H1 (cell line): ENCODE results near the gene ULBP1. TPM values are rescaled to one million over a fixed set of nuclear protein-coding genes. Genes with fewer than 3 reads are reported as not detected.

ENCODE experiments used
- CTCF ChIA-PET: fragments of 300-600 bp; sonication (Branson Sonifier 250); formaldehyde crosslinking; loops from one replicate; lab custom pipeline; 2021; ENCODE audit not compliant: partially characterized antibody; lab: Charles Lee
- POLR2A ChIA-PET: fragments of 300-600 bp; sonication (Branson Sonifier 250); formaldehyde crosslinking; loops from one replicate; lab custom pipeline; 2021; ENCODE audit warnings: inconsistent platforms; ENCODE audit not compliant: partially characterized antibody; lab: Charles Lee
- DNase-seq, 2 experiments: peaks; one replicate each; pipeline versions ENCODE4 v3.0.0 to v3.0.0-alpha.2; 2010 to 2022; ENCODE audit warnings: low spot score in 2 of 2, low read depth in 1 of 2, mixed read lengths in 1 of 2
- FAIRE-seq: peaks from 2 replicates; lab custom pipeline; 2011; peaks lifted over from hg19 to GRCh38; lab: Jason Lieb, UNC
- H2AFZ ChIP-seq: 2 replicates; pipeline ENCODE4 v1.8.1; 2012; ENCODE audit warnings: low read length, inconsistent platforms
- H2AK5ac ChIP-seq: 2 replicates; pipeline ENCODE4 v1.6.1; 2013; ENCODE audit warnings: low read depth, low read length
- H2BK120ac ChIP-seq: replicated peaks from 2 replicates; pipeline ENCODE3; 2013; ENCODE audit warnings: low read depth, low read length, inconsistent platforms
- H2BK12ac ChIP-seq: 2 replicates; pipeline ENCODE4 v1.6.1; 2013; ENCODE audit warnings: low read depth, low read length
- H2BK15ac ChIP-seq: 2 replicates; pipeline ENCODE4 v1.6.1; 2013; ENCODE audit warnings: low read length
- H2BK20ac ChIP-seq: 2 replicates; pipeline ENCODE4 v1.6.1; 2013; ENCODE audit warnings: low read length
- H2BK5ac ChIP-seq: 2 replicates; pipeline ENCODE4 v1.6.1; 2013; ENCODE audit warnings: low read depth, low read length
- H3K14ac ChIP-seq: 2 replicates; pipeline ENCODE4 v1.6.1; 2013; ENCODE audit warnings: inconsistent platforms; ENCODE audit not compliant: insufficient read length
- H3K18ac ChIP-seq: 2 replicates; pipeline ENCODE4 v1.6.1; 2013; ENCODE audit warnings: low read length; ENCODE audit errors: extremely low read depth
- H3K23ac ChIP-seq: 2 replicates; pipeline ENCODE4 v1.6.1; 2013; ENCODE audit warnings: inconsistent platforms; ENCODE audit not compliant: insufficient read length
- H3K23me2 ChIP-seq: 2 replicates; pipeline ENCODE4 v1.6.1; 2013; ENCODE audit warnings: low read depth, low read length
- H3K27ac ChIP-seq: 2 replicates; pipeline ENCODE4 v1.6.1; 2011; ENCODE audit warnings: low read depth, low read length, inconsistent platforms
- H3K27me3 ChIP-seq, 4 experiments: replicated peaks in 1 of 4; 1 replicate in 1 of 4; 2 replicates in 3 of 4; pipeline versions ENCODE4 v1.6.1 to v1.8.1; 2011 to 2013; ENCODE audit warnings: low read length in 3 of 4, mild to moderate bottlenecking in 3 of 4, inconsistent platforms in 2 of 4, mixed read lengths in 2 of 4, moderate library complexity in 1 of 4; ENCODE audit not compliant: control insufficient read depth in 3 of 4, insufficient read depth in 3 of 4; ENCODE audit errors: extremely low read depth in 1 of 4
- H3K36me3 ChIP-seq, 4 experiments: 2 replicates each; pipeline versions ENCODE4 v1.6.1 to v1.8.1; 2011 to 2013; ENCODE audit warnings: mild to moderate bottlenecking in 4 of 4, low read length in 3 of 4, moderate library complexity in 2 of 4, control low read depth in 1 of 4, inconsistent platforms in 1 of 4; ENCODE audit not compliant: insufficient read depth in 4 of 4, control insufficient read depth in 2 of 4
- H3K4ac ChIP-seq: replicated peaks from 2 replicates; pipeline ENCODE3; 2013; ENCODE audit warnings: low read length, low read depth, mixed read lengths, inconsistent platforms; ENCODE audit not compliant: insufficient read length
- H3K4me1 ChIP-seq, 4 experiments: replicated peaks in 1 of 4; 1 replicate in 1 of 4; 2 replicates in 3 of 4; pipeline versions ENCODE4 v1.6.1 to v1.8.1; 2011 to 2013; ENCODE audit warnings: low read length in 3 of 4, inconsistent platforms in 2 of 4, mixed read lengths in 1 of 4; ENCODE audit not compliant: insufficient read depth in 4 of 4, control insufficient read depth in 3 of 4
- H3K4me2 ChIP-seq, 2 experiments: 2 replicates each; pipeline versions ENCODE4 v1.6.1 to v1.8.1; 2011 to 2013; ENCODE audit warnings: low read depth in 2 of 2, low read length in 2 of 2, control low read depth in 1 of 2, inconsistent platforms in 1 of 2, mild to moderate bottlenecking in 1 of 2; ENCODE audit not compliant: insufficient read depth in 1 of 2
- H3K4me3 ChIP-seq, 4 experiments: fragments of 200-600, 300-600 bp in 1 of 4; sonication (generic), shearing (Covaris generic), sonication (Bioruptor Twin) in 1 of 4; 2 replicates each; pipeline versions ENCODE4 v1.5.1 to v1.8.1; 2011 to 2016; ENCODE audit warnings: low read length in 4 of 4, low read depth in 3 of 4, control low read depth in 2 of 4, inconsistent platforms in 2 of 4, mild to moderate bottlenecking in 2 of 4, mixed read lengths in 1 of 4, moderate library complexity in 1 of 4; ENCODE audit not compliant: insufficient read depth in 2 of 4; ENCODE audit errors: extremely low read depth in 1 of 4
- H3K56ac ChIP-seq: replicated peaks from 2 replicates; pipeline ENCODE3; 2013; ENCODE audit warnings: low read depth, mild to moderate bottlenecking, mixed read lengths, low read length, inconsistent platforms; ENCODE audit not compliant: insufficient read length
- H3K79me1 ChIP-seq: 2 replicates; pipeline ENCODE4 v1.6.1; 2013; ENCODE audit warnings: low read depth, low read length, control low read depth
- H3K79me2 ChIP-seq, 2 experiments: 2 replicates each; pipeline versions ENCODE4 v1.6.1 to v1.8.1; 2012 to 2013; ENCODE audit warnings: low read length in 2 of 2, mild to moderate bottlenecking in 2 of 2, inconsistent platforms in 1 of 2; ENCODE audit not compliant: insufficient read depth in 2 of 2, control insufficient read depth in 1 of 2
- H3K9ac ChIP-seq, 4 experiments: replicated peaks in 1 of 4; 1 replicate in 1 of 4; 2 replicates in 3 of 4; pipeline versions ENCODE4 v1.6.1 to v1.8.1; 2011 to 2013; ENCODE audit warnings: low read depth in 3 of 4, low read length in 3 of 4, control low read depth in 2 of 4, mild to moderate bottlenecking in 2 of 4, moderate library complexity in 2 of 4, inconsistent platforms in 1 of 4; ENCODE audit errors: extremely low read depth in 1 of 4
- H3K9me3 ChIP-seq, 2 experiments: 2 replicates each; pipeline versions ENCODE4 v1.6.1 to v1.8.1; 2012 to 2013; ENCODE audit warnings: mild to moderate bottlenecking in 2 of 2, moderate library complexity in 2 of 2, control low read depth in 1 of 2, inconsistent platforms in 1 of 2, low read depth in 1 of 2, low read length in 1 of 2, mixed read lengths in 1 of 2; ENCODE audit not compliant: insufficient read depth in 2 of 2
- H4K20me1 ChIP-seq, 2 experiments: replicated peaks in 1 of 2; 2 replicates each; pipeline versions ENCODE3 to v1.8.1; 2011 to 2013; ENCODE audit warnings: inconsistent platforms in 2 of 2, low read length in 2 of 2, mild to moderate bottlenecking in 1 of 2; ENCODE audit not compliant: insufficient read depth in 2 of 2, control insufficient read depth in 1 of 2
- H4K5ac ChIP-seq: 2 replicates; pipeline ENCODE4 v1.6.1; 2013; ENCODE audit warnings: low read length, low read depth, mixed read lengths, inconsistent platforms; ENCODE audit not compliant: insufficient read length
- H4K8ac ChIP-seq: 2 replicates; pipeline ENCODE4 v1.8.0; 2013; ENCODE audit warnings: mild to moderate bottlenecking, moderate library complexity, low read length, inconsistent platforms; ENCODE audit not compliant: insufficient read depth; ENCODE audit errors: extremely low read depth
- H4K91ac ChIP-seq: replicated peaks from 2 replicates; pipeline ENCODE3; 2013; ENCODE audit warnings: low read length, mixed read lengths, inconsistent platforms; ENCODE audit not compliant: insufficient read length
- ATF2 ChIP-seq: IDR thresholded peaks from 2 replicates; pipeline ENCODE4 v1.6.1; 2012; ENCODE audit warnings: low read length, inconsistent platforms
- CHD2 ChIP-seq: IDR thresholded peaks from 2 replicates; pipeline ENCODE4 v1.6.1; 2012; ENCODE audit warnings: low read length, improper control_type of control experiment
- MAFK ChIP-seq: IDR thresholded peaks from 2 replicates; pipeline ENCODE4 v1.6.1; 2012; ENCODE audit warnings: low read depth, mild to moderate bottlenecking, improper control_type of control experiment, low read length
- POLR2AphosphoS5 ChIP-seq: IDR thresholded peaks from 2 replicates; pipeline ENCODE4 v1.6.1; 2011; ENCODE audit warnings: low read depth, low read length
- RBBP5 ChIP-seq: IDR thresholded peaks from 2 replicates; pipeline ENCODE4 v1.7.1; 2012; ENCODE audit warnings: low read depth, mild to moderate bottlenecking, inconsistent platforms, low read length, moderate library complexity, borderline replicate concordance
- RXRA ChIP-seq: IDR thresholded peaks from 2 replicates; pipeline ENCODE4 v1.6.1; 2011; ENCODE audit warnings: low read depth, mild to moderate bottlenecking, low read length, moderate library complexity; ENCODE audit not compliant: insufficient read depth
- TAF1 ChIP-seq: IDR thresholded peaks from 2 replicates; pipeline ENCODE4 v1.6.1; 2011; ENCODE audit warnings: mild to moderate bottlenecking, low read depth, low read length
- TBP ChIP-seq: IDR thresholded peaks from 2 replicates; pipeline ENCODE4 v1.6.1; 2011; ENCODE audit warnings: low read depth, low read length, improper control_type of control experiment
- TCF12 ChIP-seq: IDR thresholded peaks from 2 replicates; pipeline ENCODE4 v1.6.1; 2011; ENCODE audit warnings: low read depth, mild to moderate bottlenecking, low read length
- YY1 ChIP-seq: IDR thresholded peaks from 2 replicates; pipeline ENCODE4 v1.6.1; 2011; ENCODE audit warnings: low read depth, mild to moderate bottlenecking, low read length
- WGBS, 2 experiments: shearing (Covaris generic) in 1 of 2; methylation state at CpG; one replicate each; pipeline versions ENCODE4 v1.1.6 to v1.1.7; 2013 to 2015; ENCODE audit warnings: low lambda C conversion rate in 2 of 2, mixed read lengths in 2 of 2, inconsistent platforms in 1 of 2, low coverage in 1 of 2, missing lambda C conversion rate in 1 of 2; ENCODE audit not compliant: insufficient replicate concordance in 2 of 2, insufficient coverage in 1 of 2, insufficient read length in 1 of 2; ENCODE audit errors: extremely low coverage in 1 of 2, missing lambda C conversion rate in 1 of 2; 5-methylcytosine and 5-hydroxymethylcytosine counted together
- polyA plus RNA-seq, 7 experiments: library from polyadenylated mRNA; depleted of rRNA in 3 of 7; stranded (reverse) in 5 of 7; unstranded in 2 of 7; fragments of >200 nt in 5 of 7; fragments of 200-250 nt in 2 of 7; gene quantifications; 1 replicate in 5 of 7; 2 replicates in 1 of 7; 4 replicates in 1 of 7; pipeline versions ENCODE4 v1.2.1 to v1.2.3, GENCODE V29; 2011 to 2013; ENCODE audit warnings: missing spikeins in 2 of 7, mixed read lengths in 2 of 7
- total RNA-seq: library from RNA; stranded (reverse); fragmentation: NEBNext Ultra II Directional; extraction: Animal tissue kit (Norgen Biotek cat#: 25700); gene quantifications from 2 replicates; pipeline ENCODE4 v1.2.1, GENCODE V29; 2021

The ULBP1 gene
- total and polyA plus RNA-seq, 2 of the 8 experiments (the other 6 are each of a cell fraction or from before 2014, with no cell fraction given): 0.32 to 0.60 TPM

GRCh38 chr6:149934249-149935156, 29.2 kb upstream of the ULBP1 start:
- Histone ChIP-seq H2BK12ac (no peak overlapping the region), H3K4me3 (no peak overlapping the region), H2BK15ac (no peak overlapping the region), H3K27ac (no peak overlapping the region), H3K23me2 (peaks cover 7% of the 10 kb centered on the region; the same call in 1 of the 2 replicates), H2BK20ac (no peak overlapping the region), H3K36me3 (peaks cover 0 to 3% (median 0%) of the 10 kb centered on the region in 4 experiments; a peak in 1 of 8 replicates), H4K91ac (no peak overlapping the region), H3K23ac (no peak overlapping the region), H2BK120ac (no peak overlapping the region), H2AK5ac (0 out of 2 replicates have a peak overlapping the region, but pooled peaks have one; percentile 45), H3K18ac (no peak overlapping the region), H3K4ac (no peak overlapping the region), H3K27me3 (peaks cover 37 to 55% (median 49%) of the 10 kb centered on the region in 4 experiments), H4K5ac (no peak overlapping the region), H4K20me1 (peaks cover 2 to 6% of the 10 kb centered on the region in 2 experiments), H3K4me1 (peaks cover 0 to 6% (median 3%) of the 10 kb centered on the region in 4 experiments; a peak in 5 of 7 replicates), H2BK5ac (no peak overlapping the region), H3K9me3 (no peaks in the 10 kb centered on the region), H3K14ac (no peak overlapping the region), H3K4me2 (no peak overlapping the region), H3K79me1 (no peaks in the 10 kb centered on the region), H4K8ac (no peak overlapping the region), H3K79me2 (no peaks in the 10 kb centered on the region), H3K9ac (no peak overlapping the region), H3K56ac (no peak overlapping the region), H2AFZ (no peak overlapping the region)
- ChIA-PET POLR2A (no interaction called here), CTCF (interaction anchor here (0.5 to 2.5 kb wide), 7 partner anchors 30 to 511 kb away, joined by 3 to 12 read pairs (median 3); no protein-coding TSS in a partner anchor)
- peak in 1 of 2 experiments; percentile 77 for DNase-seq
- WGBS, 2 experiments: 56% methylated on average over 11 of the region's 11 CpGs; no CpG with 5 or more reads in 1 of the 2 experiments
- FAIRE-seq: no peak
- no peak for TF ChIP-seq RXRA
- no peak for TF ChIP-seq TCF12
- no peak for TF ChIP-seq MAFK
- no peak for TF ChIP-seq YY1
- TF ChIP-seq POLR2AphosphoS5: no peak
- TF ChIP-seq TBP: no peak
- no peak for TF ChIP-seq TAF1
- TF ChIP-seq ATF2: peak; percentile 88; the same call in 1 of the 2 replicates
- TF ChIP-seq CHD2: no peak
- no peak for TF ChIP-seq RBBP5
